HG02885 (cell line): ENCODE data around the gene LRP3.
"Not testable (repeated sequence)": the region's sequence is repeated elsewhere in the genome, so short reads cannot be mapped to it uniquely, and the experiment has no call there.

ENCODE experiments used
- ATAC-seq: cut with Tn5 transposase; IDR thresholded peaks from one replicate; pipeline ENCODE4 v1.9.1; 2021; ENCODE audit warnings: mild to moderate bottlenecking; ENCODE audit not compliant: unreplicated experiment, poor library complexity

The LRP3 gene

DNA sequence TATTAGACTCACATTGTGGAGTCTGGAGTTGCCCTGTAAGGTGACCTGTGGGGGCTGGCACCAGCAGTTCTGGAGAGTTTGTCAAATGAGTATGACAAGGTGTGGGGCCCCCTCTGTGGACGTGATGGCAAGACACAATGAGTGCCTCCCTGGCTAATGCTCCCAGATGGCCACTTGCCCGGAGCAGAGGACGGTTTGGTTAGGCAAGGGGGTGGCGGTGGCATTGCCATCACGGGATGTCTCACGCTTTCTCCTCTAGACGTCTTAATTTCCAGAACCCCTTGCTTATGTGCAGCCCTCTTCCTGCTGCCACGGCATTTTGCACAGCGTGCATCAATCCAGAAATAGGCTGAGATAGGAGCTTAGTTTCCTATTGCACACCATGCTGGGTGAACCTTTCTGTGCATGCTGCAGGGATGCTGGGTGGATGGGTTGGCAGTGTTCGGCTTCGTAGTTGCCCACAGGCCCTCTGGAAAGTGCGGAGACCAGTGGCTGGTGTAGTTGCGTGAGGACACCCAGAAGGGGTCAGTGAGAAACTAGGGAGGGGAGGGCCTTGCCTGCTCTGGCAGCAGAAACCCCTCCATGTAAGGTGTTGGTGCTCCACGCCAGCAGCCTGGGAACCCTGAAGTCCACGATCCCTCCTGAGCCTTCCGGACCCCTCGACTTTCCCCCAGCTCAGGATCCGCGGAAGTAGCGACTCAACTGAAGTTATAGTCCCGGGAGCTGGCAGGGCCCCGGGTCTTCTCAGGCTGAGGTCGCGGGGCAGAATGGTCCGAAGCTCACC lies 18.1 kb upstream of the LRP3 start:
- peak; percentile 0 for ATAC-seq

DNA sequence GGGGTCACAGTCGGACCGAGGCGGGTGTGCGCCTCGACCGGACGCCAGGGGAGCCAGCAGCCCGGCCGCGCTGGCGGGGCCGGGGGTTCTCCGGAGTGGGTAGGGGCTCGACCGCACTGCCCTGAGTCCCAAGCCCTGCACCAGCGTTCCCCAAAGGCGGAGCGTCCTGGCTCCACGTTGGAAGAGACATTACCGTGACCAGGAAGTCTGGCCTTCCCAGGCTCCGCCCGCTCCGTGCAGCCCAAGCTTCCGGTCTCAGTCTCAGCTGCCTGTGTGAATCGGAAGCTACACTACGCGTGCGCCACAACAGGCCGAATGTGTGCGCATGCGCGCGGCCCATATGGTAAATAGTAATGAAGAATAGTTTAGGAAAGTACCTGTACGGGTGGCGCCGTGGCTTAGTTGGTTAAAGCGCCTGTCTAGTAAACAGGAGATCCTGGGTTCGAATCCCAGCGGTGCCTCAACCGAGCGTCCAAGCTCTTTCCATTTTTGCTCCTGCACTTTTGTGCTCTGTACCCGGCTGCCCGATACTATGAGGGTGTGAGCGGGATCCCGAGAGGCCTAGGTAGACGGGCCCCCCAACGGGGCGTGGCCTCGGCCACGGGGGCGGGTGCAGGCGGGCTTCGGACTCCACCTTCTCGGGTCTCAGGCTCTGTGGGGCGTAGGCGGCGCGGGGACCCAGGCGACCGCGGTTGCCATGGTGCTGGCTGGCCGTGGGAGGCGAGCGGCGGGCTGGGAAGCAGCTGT lies 17.3 kb upstream of the LRP3 start:
- peak; percentile 84 for ATAC-seq

DNA sequence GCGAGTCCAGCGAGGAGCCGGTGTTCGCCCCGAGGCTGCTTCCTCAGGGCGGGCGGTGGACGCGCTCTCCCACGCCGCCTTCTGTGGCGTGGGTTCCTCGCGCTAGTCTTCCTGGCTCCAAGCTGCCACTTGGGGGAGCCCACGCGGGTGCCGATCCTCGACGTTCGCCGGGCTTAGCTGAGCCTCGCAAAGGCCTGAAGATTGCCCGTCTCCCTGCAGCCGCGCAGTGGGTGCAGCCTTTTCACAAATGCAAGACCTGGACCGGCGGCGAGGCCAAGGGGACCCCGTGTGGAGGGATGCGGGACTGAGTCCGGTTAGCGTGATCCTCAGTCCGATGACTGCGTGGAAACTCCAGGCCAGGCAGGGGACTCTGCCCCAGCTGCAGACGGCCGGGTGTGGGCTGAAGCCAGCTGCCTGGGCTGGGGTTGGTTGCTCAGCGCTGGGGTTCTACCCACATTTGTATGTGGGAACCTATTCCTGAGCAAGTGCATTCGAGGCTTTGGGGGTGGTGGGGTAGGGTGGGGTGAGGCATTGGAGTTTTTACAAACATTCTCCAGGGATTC lies 16.6 kb upstream of the LRP3 start:
- peak; percentile 26 for ATAC-seq

DNA sequence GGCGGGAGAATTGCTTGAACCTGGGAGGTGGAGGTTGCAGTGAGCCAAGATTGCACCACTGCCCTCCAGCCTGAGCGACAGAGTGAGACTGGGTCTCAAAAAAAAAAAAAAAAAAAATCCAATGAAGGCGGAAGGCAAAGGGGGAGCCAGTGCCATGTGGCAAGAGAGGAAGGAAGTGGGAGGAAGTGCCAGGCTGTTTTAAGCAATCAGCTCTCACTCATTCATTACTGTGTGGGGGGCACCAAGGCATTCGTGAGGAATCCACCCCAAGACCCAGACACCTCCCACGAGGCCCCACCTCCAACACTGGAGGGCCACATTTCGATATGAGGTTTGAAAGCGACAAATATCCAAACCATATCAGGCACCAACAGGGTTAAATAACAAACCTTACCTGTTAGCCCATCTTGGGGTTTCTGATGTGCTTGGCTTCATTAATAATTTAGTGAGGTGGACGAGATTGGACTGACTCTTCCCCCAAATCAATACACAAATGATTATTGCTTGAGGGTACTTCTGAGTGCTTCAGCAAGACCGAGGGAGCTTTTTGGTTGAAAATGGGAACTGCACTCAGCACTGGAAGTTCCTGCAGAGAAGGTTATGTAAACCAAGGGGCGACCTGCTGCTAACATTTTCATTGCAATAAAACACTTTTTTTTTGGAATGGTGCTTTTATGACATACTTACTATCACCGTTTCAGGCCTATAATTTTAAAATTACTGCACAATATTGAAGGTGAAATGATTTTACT lies 7.5 kb upstream of the LRP3 start:
- ATAC-seq: no peak

DNA sequence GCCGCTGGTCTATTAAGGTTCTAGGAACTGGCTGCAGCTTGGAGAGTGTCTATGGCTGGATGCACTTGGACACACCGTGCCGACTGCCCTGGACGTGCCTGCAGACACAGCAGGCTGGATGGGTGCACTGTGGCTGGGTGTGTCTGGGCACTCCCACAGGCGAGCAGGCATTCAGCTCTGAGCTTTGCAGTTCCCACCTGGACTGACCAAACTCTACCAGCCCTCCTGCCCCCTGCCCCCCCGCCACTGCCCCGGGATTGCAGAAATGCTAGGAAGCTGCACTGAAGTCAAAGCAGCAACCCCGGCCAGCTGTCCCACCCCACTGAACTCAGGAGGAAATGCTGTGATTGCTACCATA lies 7.0 kb upstream of the LRP3 start:
- no peak for ATAC-seq

DNA sequence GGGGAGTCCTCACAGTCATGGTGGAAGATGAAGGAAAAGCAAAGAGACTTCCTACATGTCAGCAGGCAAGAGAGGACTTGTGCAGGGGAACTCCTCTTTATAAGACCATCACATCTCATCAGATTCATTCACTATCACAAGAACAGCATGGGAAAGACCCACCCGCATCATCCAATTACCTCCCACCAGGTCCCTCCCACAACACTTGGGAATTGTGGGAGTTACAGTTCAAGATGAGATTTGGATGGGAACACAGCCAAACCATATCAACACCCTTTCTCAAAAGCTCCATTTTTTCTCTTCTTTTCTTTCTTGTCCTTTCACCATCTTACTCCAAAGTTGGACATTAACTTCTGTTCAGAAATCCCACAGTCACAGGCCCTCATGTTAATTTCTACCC lies 4.7 kb upstream of the LRP3 start:
- no peak for ATAC-seq

GRCh38 chr19:33191092-33191491 lies 3.0 kb upstream of the LRP3 start:
- not testable (repeated sequence) for ATAC-seq

DNA sequence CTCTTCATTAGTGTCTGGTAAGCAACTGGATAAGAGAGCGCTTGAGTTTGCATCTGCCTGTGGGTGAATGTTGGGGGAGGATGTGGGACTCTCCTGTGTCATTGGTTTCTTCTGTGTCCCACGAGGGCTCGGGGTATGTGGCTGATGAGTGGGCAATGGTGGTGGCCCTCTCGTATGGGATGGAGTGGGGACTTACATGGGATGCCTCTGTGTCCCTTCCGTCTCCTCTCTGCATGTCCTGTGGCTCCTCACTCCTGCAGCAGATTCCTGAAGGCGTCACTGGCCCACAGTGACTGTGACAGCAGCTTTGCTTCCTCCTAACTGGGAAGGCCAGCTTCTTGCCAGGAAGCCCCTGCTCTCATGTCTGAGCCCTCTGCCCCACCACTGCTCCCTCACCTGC lies 2.6 kb upstream of the LRP3 start:
- ATAC-seq: no peak

DNA sequence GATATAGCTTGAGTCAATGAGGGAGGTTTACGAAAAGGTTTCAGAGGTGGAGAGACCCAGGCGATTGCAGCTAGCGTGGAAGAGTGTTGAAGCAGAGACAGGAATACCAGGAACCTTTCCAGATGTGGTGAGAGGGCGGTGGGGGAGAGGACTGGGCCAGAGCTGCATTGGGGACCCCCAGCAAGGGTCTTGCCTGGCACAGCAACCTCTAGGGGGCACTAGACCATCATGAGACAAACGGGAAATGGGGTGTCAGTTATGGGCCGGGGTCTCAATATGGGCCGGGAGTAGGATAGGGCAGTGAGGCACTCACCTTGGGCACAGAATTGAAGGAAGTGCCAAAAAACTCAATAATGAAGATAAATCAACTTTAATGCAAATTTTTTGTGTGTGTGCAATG lies 2.1 kb upstream of the LRP3 start:
- ATAC-seq: no peak

DNA sequence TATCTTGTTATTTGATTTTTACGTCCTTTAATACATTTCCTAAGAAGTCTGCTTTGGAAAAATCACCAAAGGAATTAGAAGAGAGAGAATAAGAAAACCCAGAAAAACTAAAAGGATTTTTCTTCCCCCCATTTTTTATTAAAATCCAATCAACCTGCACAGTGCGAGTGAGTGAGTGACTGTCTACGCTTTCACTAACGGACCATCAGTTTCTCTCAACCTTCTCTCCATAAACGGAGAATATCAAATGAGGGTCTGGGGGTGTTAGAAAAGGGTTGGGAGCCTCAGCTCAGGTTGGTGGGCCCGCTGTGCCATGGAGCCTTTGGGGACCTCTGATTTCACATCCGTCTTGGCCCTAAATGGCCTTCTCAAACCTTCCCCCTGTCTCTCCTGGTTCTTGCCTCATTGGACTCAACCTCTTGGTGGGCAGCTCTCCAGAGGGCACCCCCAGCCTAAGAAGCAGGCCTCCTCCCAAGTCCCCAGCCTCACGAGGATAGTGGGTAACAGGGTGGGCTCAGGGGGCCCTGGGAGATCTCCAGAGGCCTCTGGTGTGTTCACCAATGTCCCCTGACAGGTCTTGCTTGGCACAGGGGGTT lies 763 bp upstream of the LRP3 start:
- ATAC-seq: no peak

DNA sequence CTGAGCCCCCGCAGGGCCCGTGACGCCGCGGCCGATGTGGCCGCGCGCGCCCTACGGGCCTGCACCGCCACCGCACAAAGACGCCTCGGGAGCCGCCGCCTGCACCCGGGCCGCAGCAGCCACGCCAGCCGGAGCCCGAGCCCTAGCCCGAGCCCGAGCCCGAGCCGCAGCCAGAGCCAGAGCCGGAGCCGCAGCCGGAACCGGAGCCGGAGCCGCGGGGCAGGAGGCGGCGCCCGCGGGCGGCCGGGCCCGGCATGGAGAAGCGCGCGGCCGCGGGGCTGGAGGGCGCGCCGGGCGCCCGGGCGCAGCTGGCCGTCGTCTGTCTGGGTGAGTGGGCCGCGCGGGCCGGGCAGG lies 379 bp downstream of the LRP3 start:
- ATAC-seq: no peak

DNA sequence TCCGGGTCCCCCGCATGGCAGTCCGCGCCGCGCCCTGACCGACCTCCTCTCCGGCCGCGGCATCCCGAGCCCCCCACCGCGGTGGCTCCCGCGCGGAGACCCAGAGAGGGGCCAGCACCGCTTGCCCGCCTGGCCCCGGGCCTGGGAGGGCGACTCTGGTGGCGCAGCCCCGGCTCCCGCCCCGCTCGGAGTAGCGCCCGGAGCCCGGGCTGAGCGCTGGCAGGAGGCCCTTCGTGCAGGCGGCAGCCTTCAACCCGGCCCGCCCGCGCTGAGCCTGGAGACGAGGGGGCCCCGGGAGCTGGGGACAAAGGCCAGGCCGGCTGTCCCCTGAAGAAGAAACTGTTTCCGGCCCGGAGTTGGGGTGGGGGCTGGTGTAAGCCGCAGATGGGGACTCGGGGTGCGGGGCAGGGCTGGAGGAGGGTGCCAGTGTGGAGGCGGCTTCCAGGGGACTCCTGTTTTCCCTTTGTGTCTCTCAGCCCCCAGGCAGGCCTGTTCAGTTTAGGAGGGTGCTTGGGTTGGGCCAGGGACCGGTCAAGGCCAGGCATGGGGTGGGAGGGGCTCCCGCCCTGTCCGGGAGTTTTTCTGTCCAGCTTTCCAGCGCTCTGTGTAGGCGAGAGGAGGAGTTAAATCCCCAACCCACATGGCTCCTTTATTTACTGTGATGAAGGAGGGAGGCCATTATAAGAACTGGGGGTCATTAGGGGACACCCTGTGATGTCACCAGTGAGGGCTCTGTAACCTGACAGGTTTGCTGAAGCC lies 935 bp downstream of the LRP3 start:
- no peak for ATAC-seq

DNA sequence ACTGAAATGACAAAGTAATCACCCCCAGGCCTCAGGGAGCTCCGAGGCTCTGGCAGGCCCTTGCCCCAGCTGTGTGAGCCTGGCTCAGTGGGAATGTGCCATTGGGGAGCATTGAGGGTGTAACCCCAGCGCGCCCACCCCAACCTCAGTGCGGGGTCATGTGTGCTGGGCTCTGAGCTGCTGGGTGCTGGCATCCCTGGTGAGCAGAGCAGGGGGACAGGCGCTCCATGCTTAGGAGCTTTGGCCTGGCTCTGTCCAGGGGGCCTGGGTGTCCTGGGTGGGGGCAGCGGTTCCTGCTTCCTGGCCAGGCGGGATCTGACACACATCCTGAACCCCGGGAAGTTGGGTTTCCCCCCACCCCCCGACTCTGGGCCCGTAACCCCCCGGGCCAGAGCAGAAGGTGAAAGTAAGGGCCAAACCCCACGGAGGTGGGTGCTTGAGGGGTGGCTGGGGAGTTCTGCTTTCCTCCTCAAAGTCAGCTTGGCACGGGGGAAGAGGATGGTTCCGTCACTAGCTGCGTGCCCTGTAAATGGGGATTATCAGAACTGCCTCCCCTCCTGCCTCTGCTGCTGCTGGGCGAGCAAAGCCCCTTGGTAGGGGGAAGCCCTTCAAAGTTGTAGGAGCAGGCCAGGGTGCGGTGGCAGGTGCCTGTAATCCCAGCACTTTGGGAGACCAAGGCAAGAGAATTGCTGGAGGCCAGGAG lies 1.7 kb downstream of the LRP3 start:
- no peak for ATAC-seq

- ATAC-seq: no peak
These were observed 2.5 kb downstream of the LRP3 start for GRCh38 chr19:33196446-33197193.

DNA sequence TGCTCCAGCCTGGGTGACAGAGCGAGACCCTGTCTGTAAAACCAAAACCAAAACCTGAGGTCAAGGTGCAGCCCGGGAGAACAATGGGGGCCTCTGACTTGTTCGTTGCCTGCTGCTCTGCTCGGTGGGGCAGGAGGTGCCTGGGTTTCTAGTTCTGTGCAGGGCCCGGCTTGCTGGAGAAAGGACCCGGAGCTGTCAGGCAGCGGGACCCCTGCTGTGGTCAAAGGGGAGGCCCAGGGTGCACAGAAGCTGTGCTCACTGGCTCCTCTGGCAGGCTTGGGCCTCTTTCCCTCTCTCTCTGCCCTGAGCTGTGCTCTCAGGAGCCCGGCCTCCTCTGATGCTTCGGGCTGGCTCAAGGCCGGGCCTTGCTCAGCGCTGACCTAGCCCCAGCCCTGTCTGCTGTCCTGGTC lies 3.5 kb downstream of the LRP3 start:
- ATAC-seq: no peak

GRCh38 chr19:33198169-33198568 lies 4.0 kb downstream of the LRP3 start:
- ATAC-seq: no peak

- no peak for ATAC-seq
These were observed 5.5 kb downstream of the LRP3 start for GRCh38 chr19:33199441-33200265.

- no peak for ATAC-seq
These were observed 7.3 kb downstream of the LRP3 start for GRCh38 chr19:33201473-33201872.
